GM18511 (cell line): ENCODE results near the gene HHIP.

Source experiments
- ATAC-seq: cut with Tn5 transposase; IDR thresholded peaks from one replicate; pipeline ENCODE4 v1.9.1; 2021; ENCODE audit warnings: mild to moderate bottlenecking, moderate library complexity; ENCODE audit not compliant: unreplicated experiment

The HHIP gene

GRCh38 chr4:144705601-144706590, 59.9 kb downstream of the HHIP start:
- no peak for ATAC-seq

- no peak for ATAC-seq
These were observed 63.2 kb downstream of the HHIP start for GRCh38 chr4:144709159-144709558.

GRCh38 chr4:144709793-144710525, 64.0 kb downstream of the HHIP start:
- ATAC-seq, result no peak

- no peak for ATAC-seq
These were observed 64.6 kb downstream of the HHIP start for GRCh38 chr4:144710526-144710912.

- no peak for ATAC-seq
These were observed 65.9 kb downstream of the HHIP start for GRCh38 chr4:144711700-144712456.

- ATAC-seq, result no peak
These were observed 66.8 kb downstream of the HHIP start for GRCh38 chr4:144712775-144713174.

GRCh38 chr4:144714166-144714565, 68.2 kb downstream of the HHIP start:
- no peak for ATAC-seq

- ATAC-seq, result no peak
These were observed 69.3 kb downstream of the HHIP start for GRCh38 chr4:144715230-144715629.

GRCh38 chr4:144716778-144717177, 70.8 kb downstream of the HHIP start:
- no peak for ATAC-seq

- ATAC-seq, result no peak
These were observed 73.1 kb downstream of the HHIP start for GRCh38 chr4:144718958-144719512.

- ATAC-seq, result no peak
These were observed 74.5 kb downstream of the HHIP start for GRCh38 chr4:144720491-144720890.

- no peak for ATAC-seq
These were observed 76.0 kb downstream of the HHIP start for GRCh38 chr4:144721994-144722393.

GRCh38 chr4:144723471-144723870, 77.5 kb downstream of the HHIP start:
- no peak for ATAC-seq

GRCh38 chr4:144729175-144729574, 83.2 kb downstream of the HHIP start:
- no peak for ATAC-seq

- no peak for ATAC-seq
These were observed 86.8 kb downstream of the HHIP start for GRCh38 chr4:144732584-144733428.

GRCh38 chr4:144733566-144733965, 87.6 kb downstream of the HHIP start:
- no peak for ATAC-seq

- ATAC-seq, result no peak
These were observed 88.6 kb downstream of the HHIP start for GRCh38 chr4:144734522-144734921.

GRCh38 chr4:144738649-144739048, 92.7 kb downstream of the HHIP start:
- ATAC-seq, result no peak

- ATAC-seq, result no peak
These were observed 93.6 kb downstream of the HHIP start for GRCh38 chr4:144739511-144740033.

GRCh38 chr4:144740316-144740715, 94.4 kb downstream of the HHIP start:
- no peak for ATAC-seq
